Measurements from ENCODE around the gene GPC5.
A peak's percentile ranks its signal among the peaks of the same experiment; 100 is the strongest.

GPC5 gene

DNA sequence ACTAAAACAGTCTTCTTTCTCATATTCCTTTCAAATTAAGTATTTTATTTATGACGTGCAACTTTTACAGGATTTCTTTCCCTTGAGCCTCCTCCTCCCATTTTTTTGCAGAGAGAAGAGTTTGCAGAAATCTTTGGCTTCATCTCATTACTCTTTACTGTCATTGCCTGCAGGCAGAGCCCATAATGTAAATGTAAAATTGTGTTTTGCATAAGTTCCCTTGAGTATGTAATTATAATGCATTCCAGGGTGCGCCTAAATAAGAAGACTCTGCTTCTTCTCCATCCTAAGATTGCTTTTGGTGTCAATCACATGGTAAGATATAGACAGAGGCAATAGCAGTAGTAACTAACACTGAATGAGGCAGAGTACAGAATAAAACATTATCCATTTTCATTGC lies 27.9 kb upstream of the GPC5 start:
- H3K4me1 ChIP-seq (ENCODE audit: control insufficient read depth in 1 of 2, insufficient read depth in 2 of 2, low read length in 2 of 2) = no peaks in the 10 kb centered on the region

GRCh38 chr13:91372911-91373310 lies 25.5 kb upstream of the GPC5 start:
- H3K4me3 ChIP-seq (ENCODE audit: low read depth in 1 of 2, low read length in 2 of 2) = no peak overlapping the region
- H3K27ac ChIP-seq (ENCODE audit: low read length) = no peak overlapping the region
- H3K4me1 ChIP-seq (ENCODE audit: control insufficient read depth in 1 of 2, insufficient read depth in 2 of 2, low read length in 2 of 2) = no peaks in the 10 kb centered on the region

More for the DNA sequence above, 27.9 kb upstream of the GPC5 start:
- Histone ChIP-seq H3K27me3 (ENCODE audit: low read depth, low read length) (no peaks in the 10 kb centered on the region), H3K27ac (ENCODE audit: low read length) (no peak overlapping the region), H3K9me3 (ENCODE audit: control insufficient read depth in 1 of 2, low read length in 2 of 2) (no peaks in the 10 kb centered on the region), H3K36me3 (ENCODE audit: control insufficient read depth in 1 of 2, insufficient read depth in 2 of 2, low read length in 2 of 2) (no peaks in the 10 kb centered on the region), H3K4me3 (ENCODE audit: low read depth in 1 of 2, low read length in 2 of 2) (no peak overlapping the region)

GRCh38 chr13:91375116-91375729 lies 23.2 kb upstream of the GPC5 start:
- Histone ChIP-seq H3K4me1 (ENCODE audit: control insufficient read depth in 1 of 2, insufficient read depth in 2 of 2, low read length in 2 of 2) (no peaks in the 10 kb centered on the region), H3K27ac (ENCODE audit: low read length) (no peak overlapping the region), H3K36me3 (ENCODE audit: control insufficient read depth in 1 of 2, insufficient read depth in 2 of 2, low read length in 2 of 2) (no peaks in the 10 kb centered on the region), H3K4me3 (ENCODE audit: low read depth in 1 of 2, low read length in 2 of 2) (no peak overlapping the region), H3K9me3 (ENCODE audit: control insufficient read depth in 1 of 2, low read length in 2 of 2) (no peaks in the 10 kb centered on the region), H3K27me3 (ENCODE audit: low read depth, low read length) (no peaks in the 10 kb centered on the region)

More at GRCh38 chr13:91372911-91373310, 25.5 kb upstream of the GPC5 start:
- H3K9me3 ChIP-seq (ENCODE audit: control insufficient read depth in 1 of 2, low read length in 2 of 2) = no peaks in the 10 kb centered on the region
- H3K27me3 ChIP-seq (ENCODE audit: low read depth, low read length) = no peaks in the 10 kb centered on the region
- H3K36me3 ChIP-seq (ENCODE audit: control insufficient read depth in 1 of 2, insufficient read depth in 2 of 2, low read length in 2 of 2) = no peaks in the 10 kb centered on the region

GRCh38 chr13:91381371-91381770 lies 17.1 kb upstream of the GPC5 start:
- Histone ChIP-seq H3K9me3 (ENCODE audit: control insufficient read depth in 1 of 2, low read length in 2 of 2) (no peaks in the 10 kb centered on the region), H3K36me3 (ENCODE audit: control insufficient read depth in 1 of 2, insufficient read depth in 2 of 2, low read length in 2 of 2) (no peaks in the 10 kb centered on the region), H3K4me3 (ENCODE audit: low read depth in 1 of 2, low read length in 2 of 2) (no peak overlapping the region), H3K27me3 (ENCODE audit: low read depth, low read length) (no peaks in the 10 kb centered on the region), H3K27ac (ENCODE audit: low read length) (no peak overlapping the region), H3K4me1 (ENCODE audit: control insufficient read depth in 1 of 2, insufficient read depth in 2 of 2, low read length in 2 of 2) (no peaks in the 10 kb centered on the region)

- Histone ChIP-seq H3K36me3 (ENCODE audit: control insufficient read depth in 1 of 2, insufficient read depth in 2 of 2, low read length in 2 of 2) (no peaks in the 10 kb centered on the region), H3K4me3 (ENCODE audit: low read depth in 1 of 2, low read length in 2 of 2) (no peak overlapping the region), H3K9me3 (ENCODE audit: control insufficient read depth in 1 of 2, low read length in 2 of 2) (no peaks in the 10 kb centered on the region), H3K27ac (ENCODE audit: low read length) (no peak overlapping the region), H3K4me1 (ENCODE audit: control insufficient read depth in 1 of 2, insufficient read depth in 2 of 2, low read length in 2 of 2) (no peaks in the 10 kb centered on the region), H3K27me3 (ENCODE audit: low read depth, low read length) (no peaks in the 10 kb centered on the region)
These were observed 14.6 kb upstream of the GPC5 start for GRCh38 chr13:91383836-91384235.

DNA sequence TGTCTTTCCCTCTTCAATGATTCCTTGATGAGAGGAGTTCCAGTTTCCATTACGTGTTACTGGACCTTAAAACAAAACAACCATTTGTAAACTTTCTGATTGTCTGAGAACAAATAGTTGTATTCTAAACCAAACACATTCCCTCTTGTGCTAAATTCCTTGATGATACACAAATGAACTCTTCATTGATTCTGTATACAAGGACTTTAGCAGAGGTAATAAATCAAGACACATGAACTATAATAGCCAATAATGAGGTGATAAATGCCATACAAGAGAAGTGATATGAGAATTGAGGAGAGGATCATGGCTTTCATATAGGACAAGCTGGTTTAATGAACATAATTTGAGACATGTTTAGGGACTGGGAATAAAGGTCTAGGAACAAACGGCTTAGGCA lies 13.5 kb upstream of the GPC5 start:
- Histone ChIP-seq H3K9me3 (ENCODE audit: control insufficient read depth in 1 of 2, low read length in 2 of 2) (no peaks in the 10 kb centered on the region), H3K4me3 (ENCODE audit: low read depth in 1 of 2, low read length in 2 of 2) (no peak overlapping the region), H3K27ac (ENCODE audit: low read length) (no peak overlapping the region), H3K36me3 (ENCODE audit: control insufficient read depth in 1 of 2, insufficient read depth in 2 of 2, low read length in 2 of 2) (no peaks in the 10 kb centered on the region), H3K4me1 (ENCODE audit: control insufficient read depth in 1 of 2, insufficient read depth in 2 of 2, low read length in 2 of 2) (no peaks in the 10 kb centered on the region), H3K27me3 (ENCODE audit: low read depth, low read length) (no peaks in the 10 kb centered on the region)

GRCh38 chr13:91389186-91389585 lies 9.2 kb upstream of the GPC5 start:
- no peaks in the 10 kb centered on the region for H3K4me1 ChIP-seq (ENCODE audit: control insufficient read depth in 1 of 2, insufficient read depth in 2 of 2, low read length in 2 of 2)
- H3K27ac ChIP-seq (ENCODE audit: low read length) = no peak overlapping the region
- H3K9me3 ChIP-seq (ENCODE audit: control insufficient read depth in 1 of 2, low read length in 2 of 2) = no peaks in the 10 kb centered on the region
- H3K4me3 ChIP-seq (ENCODE audit: low read depth in 1 of 2, low read length in 2 of 2) = no peak overlapping the region
- H3K36me3 ChIP-seq (ENCODE audit: control insufficient read depth in 1 of 2, insufficient read depth in 2 of 2, low read length in 2 of 2) = no peaks in the 10 kb centered on the region
- peaks cover 7% of the 10 kb centered on the region for H3K27me3 ChIP-seq (ENCODE audit: low read depth, low read length)

- peaks cover 0 to 14% of the 10 kb centered on the region in 2 donors for H3K4me1 ChIP-seq (ENCODE audit: control insufficient read depth in 1 of 2, insufficient read depth in 2 of 2, low read length in 2 of 2)
- H3K36me3 ChIP-seq (ENCODE audit: control insufficient read depth in 1 of 2, insufficient read depth in 2 of 2, low read length in 2 of 2) = no peaks in the 10 kb centered on the region
- no peak overlapping the region for H3K27ac ChIP-seq (ENCODE audit: low read length)
- no peak overlapping the region for H3K4me3 ChIP-seq (ENCODE audit: low read depth in 1 of 2, low read length in 2 of 2)
- no peaks in the 10 kb centered on the region for H3K9me3 ChIP-seq (ENCODE audit: control insufficient read depth in 1 of 2, low read length in 2 of 2)
- H3K27me3 ChIP-seq (ENCODE audit: low read depth, low read length) = peaks cover 32% of the 10 kb centered on the region
These were observed 826 bp upstream of the GPC5 start for GRCh38 chr13:91397595-91397994.

DNA sequence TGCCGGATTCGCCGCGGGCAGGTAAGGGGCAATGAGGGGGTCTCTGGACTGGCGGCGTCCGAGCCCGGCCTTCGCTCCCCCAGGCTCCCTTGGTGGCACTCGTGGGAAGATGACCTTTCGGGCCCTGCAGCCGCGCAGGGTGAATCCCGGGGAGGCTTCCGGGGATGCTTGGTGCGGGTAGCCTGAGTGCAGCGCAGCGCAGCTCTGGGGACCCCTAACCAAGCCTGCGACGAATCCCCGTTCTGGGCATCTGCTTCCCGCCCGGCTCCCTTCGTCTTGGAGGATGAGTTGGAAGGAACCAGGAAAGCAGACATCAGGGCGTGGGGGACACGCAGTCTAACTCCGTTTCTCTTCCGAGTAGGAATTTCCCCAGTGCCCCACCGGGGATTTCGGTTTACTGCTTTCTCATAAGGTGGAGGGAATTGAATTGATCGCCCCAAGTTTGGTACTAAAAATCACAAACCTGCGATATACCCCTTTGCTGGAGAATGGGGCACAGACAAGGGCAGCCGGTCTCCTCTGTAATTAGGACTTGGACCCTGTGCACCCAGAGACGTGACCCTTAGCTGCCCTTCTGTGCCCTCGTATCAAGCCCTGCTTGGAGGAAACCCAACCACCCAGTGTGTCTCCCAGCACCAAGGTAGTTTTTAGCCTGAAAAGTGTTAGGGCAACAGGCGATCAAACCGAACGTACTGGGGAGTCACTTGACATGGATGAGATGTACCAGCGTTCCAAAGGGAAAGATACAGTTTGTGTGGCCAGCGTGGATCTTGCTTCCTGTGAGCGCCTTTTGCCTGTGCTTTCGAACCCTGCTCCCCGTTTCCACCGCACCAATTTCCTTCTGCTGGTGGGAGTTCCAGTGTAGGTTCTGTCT lies 1.0 kb downstream of the GPC5 start:
- Histone ChIP-seq H3K9me3 (ENCODE audit: control insufficient read depth in 1 of 2, low read length in 2 of 2) (no peaks in the 10 kb centered on the region), H3K27me3 (ENCODE audit: low read depth, low read length) (peaks cover 23% of the 10 kb centered on the region), H3K27ac (ENCODE audit: low read length) (no peak overlapping the region), H3K4me1 (ENCODE audit: control insufficient read depth in 1 of 2, insufficient read depth in 2 of 2, low read length in 2 of 2) (peaks cover 0 to 14% of the 10 kb centered on the region in 2 donors), H3K36me3 (ENCODE audit: control insufficient read depth in 1 of 2, insufficient read depth in 2 of 2, low read length in 2 of 2) (no peaks in the 10 kb centered on the region), H3K4me3 (ENCODE audit: low read depth in 1 of 2, low read length in 2 of 2) (peak overlapping the region in 1 of 2 donors; percentile 72)

- no peaks in the 10 kb centered on the region for H3K9me3 ChIP-seq (ENCODE audit: control insufficient read depth in 1 of 2, low read length in 2 of 2)
- no peak overlapping the region for H3K27ac ChIP-seq (ENCODE audit: low read length)
- H3K36me3 ChIP-seq (ENCODE audit: control insufficient read depth in 1 of 2, insufficient read depth in 2 of 2, low read length in 2 of 2) = no peaks in the 10 kb centered on the region
- H3K4me3 ChIP-seq (ENCODE audit: low read depth in 1 of 2, low read length in 2 of 2) = no peak overlapping the region
- peaks cover 16% of the 10 kb centered on the region for H3K27me3 ChIP-seq (ENCODE audit: low read depth, low read length)
- H3K4me1 ChIP-seq (ENCODE audit: control insufficient read depth in 1 of 2, insufficient read depth in 2 of 2, low read length in 2 of 2) = peaks cover 0 to 14% of the 10 kb centered on the region in 2 donors
These were observed 1.6 kb downstream of the GPC5 start for GRCh38 chr13:91400063-91400399.

DNA sequence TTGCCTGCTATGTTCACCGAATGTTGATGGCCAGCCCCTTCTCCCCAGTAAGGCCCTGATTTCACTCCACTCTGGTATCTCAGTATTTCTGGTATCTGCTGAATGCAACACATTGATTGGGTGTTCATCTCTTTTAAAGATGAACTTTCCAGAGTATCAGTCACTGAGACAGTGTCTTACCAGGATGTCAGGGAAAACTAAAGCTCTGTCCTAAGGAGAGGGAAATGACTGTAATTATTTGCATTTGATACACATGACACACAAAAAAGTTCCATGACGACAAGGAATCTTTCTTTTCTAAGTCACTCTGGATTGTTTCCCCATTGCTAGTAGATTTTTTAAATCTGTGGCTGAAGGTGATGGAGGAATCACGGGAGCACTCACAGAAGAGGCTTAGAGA lies 2.2 kb downstream of the GPC5 start:
- H3K27ac ChIP-seq (ENCODE audit: low read length) = no peak overlapping the region
- H3K4me3 ChIP-seq (ENCODE audit: low read depth in 1 of 2, low read length in 2 of 2) = no peak overlapping the region
- peaks cover 16% of the 10 kb centered on the region for H3K27me3 ChIP-seq (ENCODE audit: low read depth, low read length)
- H3K4me1 ChIP-seq (ENCODE audit: control insufficient read depth in 1 of 2, insufficient read depth in 2 of 2, low read length in 2 of 2) = peaks cover 0 to 14% of the 10 kb centered on the region in 2 donors
- H3K36me3 ChIP-seq (ENCODE audit: control insufficient read depth in 1 of 2, insufficient read depth in 2 of 2, low read length in 2 of 2) = no peaks in the 10 kb centered on the region
- H3K9me3 ChIP-seq (ENCODE audit: control insufficient read depth in 1 of 2, low read length in 2 of 2) = no peaks in the 10 kb centered on the region
